PC-3 (cell line): ENCODE data around the gene CYBC1. TPM values are rescaled to one million over a fixed set of nuclear protein-coding genes. Genes with fewer than 3 reads are reported as not detected.

Experiments used
- ATAC-seq: fragments of 200-7000 bp; cut with Tn5 transposase; 2 replicates; pipeline ENCODE4 v1.9.1; 2020; ENCODE audit warnings: mild to moderate bottlenecking, moderate library complexity
- BruUV-seq: library from RNA; stranded (reverse); fragments of 400-500 nt; replicated peaks from 2 replicates; lab custom pipeline; 2021; lab: Mats Ljungman, UMichigan
- CTCF ChIA-PET: fragments of 300-600 bp; sonication (Branson Sonifier 250); formaldehyde crosslinking; loops from one replicate; lab custom pipeline; 2022; ENCODE audit warnings: antibody characterized with exemption; lab: Charles Lee
- POLR2A ChIA-PET: fragments of 300-600 bp; sonication (Branson Sonifier 250); formaldehyde crosslinking; loops from one replicate; lab custom pipeline; 2022; ENCODE audit warnings: antibody characterized with exemption; ENCODE audit not compliant: unreplicated experiment; lab: Charles Lee
- DNase-seq: peaks from one replicate; pipeline ENCODE4 v3.0.0-alpha.2; 2015
- H2AFZ ChIP-seq: fragments of 300-600 bp; sonication (generic); 2 replicates; pipeline ENCODE4 v1.6.0; 2016; ENCODE audit warnings: antibody characterized with exemption, low read length
- H3F3A ChIP-seq: fragments of 300-600 bp; sonication (generic); one replicate; pipeline ENCODE4 v1.6.0; 2017; ENCODE audit warnings: antibody characterized with exemption, low read length, control low read depth, mild to moderate bottlenecking; ENCODE audit not compliant: unreplicated experiment
- H3K27ac ChIP-seq: fragments of 300-600 bp; sonication (generic); 2 replicates; pipeline ENCODE4 v1.5.1; 2016; ENCODE audit warnings: mild to moderate bottlenecking, low read length
- H3K27me3 ChIP-seq: fragments of 300-600 bp; sonication (generic); 2 replicates; pipeline ENCODE4 v1.6.1; 2016; ENCODE audit warnings: low read length, mixed read lengths
- H3K36me3 ChIP-seq: fragments of 300-600 bp; sonication (generic); 2 replicates; pipeline ENCODE4 v1.6.1; 2016; ENCODE audit warnings: low read depth, mixed run types, low read length, mixed read lengths
- H3K4me1 ChIP-seq: fragments of 300-600 bp; sonication (generic); 2 replicates; pipeline ENCODE4 v1.5.1; 2016; ENCODE audit warnings: low read length; ENCODE audit not compliant: insufficient read depth
- H3K4me2 ChIP-seq: fragments of 300-600 bp; sonication (generic); 2 replicates; pipeline ENCODE4 v1.6.0; 2016; ENCODE audit warnings: low read length
- H3K4me3 ChIP-seq: fragments of 300-600 bp; sonication (generic); 2 replicates; pipeline ENCODE4 v1.5.1; 2016; ENCODE audit warnings: mild to moderate bottlenecking, low read length, mixed read lengths
- H3K79me2 ChIP-seq: fragments of 300-600 bp; sonication (generic); 2 replicates; pipeline ENCODE4 v1.6.1; 2017; ENCODE audit warnings: low read length, mixed read lengths
- H3K9ac ChIP-seq: fragments of 300-600 bp; sonication (generic); 2 replicates; pipeline ENCODE4 v1.6.0; 2016; ENCODE audit warnings: mild to moderate bottlenecking, low read length
- H3K9me2 ChIP-seq: fragments of 300-600 bp; sonication (generic); replicated peaks from 2 replicates; pipeline ENCODE4 v1.6.1; 2016; ENCODE audit warnings: mixed run types, low read length, mixed read lengths
- H3K9me3 ChIP-seq: fragments of 300-600 bp; sonication (generic); 2 replicates; pipeline ENCODE4 v1.6.1; 2016; ENCODE audit warnings: low read length, mixed read lengths
- H4K20me1 ChIP-seq: fragments of 300-600 bp; sonication (generic); 2 replicates; pipeline ENCODE4 v1.6.1; 2016; ENCODE audit warnings: low read length, mixed read lengths
- CTCF ChIP-seq: fragments of 300-600 bp; sonication (generic); conservative IDR thresholded peaks from 2 replicates; pipeline ENCODE4 v1.5.1; 2017; ENCODE audit warnings: antibody characterized with exemption, low read depth, mild to moderate bottlenecking, low read length
- EZH2 ChIP-seq: fragments of 300-600 bp; sonication (generic); IDR thresholded peaks from one replicate; pipeline ENCODE4 v1.6.1; 2017; ENCODE audit warnings: antibody characterized with exemption, mild to moderate bottlenecking, low read length; ENCODE audit not compliant: unreplicated experiment
- EZH2phosphoT487 ChIP-seq: fragments of 300-600 bp; sonication (generic); IDR thresholded peaks from 2 replicates; pipeline ENCODE4 v1.6.1; 2018; ENCODE audit warnings: mild to moderate bottlenecking, antibody characterized with exemption, low read length, borderline replicate concordance
- intact Hi-C: fragments of 100-400 bp; cut with micrococcal nuclease; formaldehyde crosslinking; loops from 2 replicates; pipeline ENCODE4 v1.9.0; 2023
- total RNA-seq: library from RNA; depleted of rRNA; stranded (reverse); fragments of >200 nt; gene quantifications from 2 replicates; pipeline ENCODE4 v1.2.3, GENCODE V29; 2014

Gene CYBC1
- total RNA-seq, 1 experiment from 2014 or later = 77.2 TPM

DNA sequence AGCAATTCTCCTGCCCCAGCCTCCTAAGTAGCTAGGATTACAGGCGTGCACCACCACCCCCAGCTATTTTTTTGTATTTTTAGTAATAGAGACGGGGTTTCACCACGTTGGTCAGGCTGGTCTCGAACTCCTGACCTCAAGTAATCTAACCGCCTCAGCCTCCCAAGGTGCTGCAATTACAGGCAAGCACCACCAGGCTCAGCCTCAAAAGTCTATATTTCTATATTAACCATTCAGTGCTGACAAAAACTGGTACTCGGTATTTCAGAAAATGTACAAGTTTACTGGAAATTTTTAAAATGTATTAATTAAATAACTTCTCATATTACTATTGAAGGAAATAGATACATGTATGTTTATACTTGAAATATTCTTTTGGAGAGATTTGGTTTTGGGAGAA, 33.8 kb downstream of the CYBC1 start:
- ChIA-PET CTCF (no interaction called here), POLR2A (no interaction called here)
- Histone ChIP-seq H3K27me3 (no peaks in the 10 kb centered on the region), H3K4me1 (peaks cover 11% of the 10 kb centered on the region), H3K36me3 (no peaks in the 10 kb centered on the region), H3F3A (no peaks in the 10 kb centered on the region), H3K9ac (no peak overlapping the region), H3K4me2 (no peak overlapping the region), H3K4me3 (no peak overlapping the region), H4K20me1 (peaks cover 20% of the 10 kb centered on the region; the same call in 1 of the 2 replicates), H3K27ac (no peak overlapping the region), H2AFZ (no peak overlapping the region), H3K9me3 (no peaks in the 10 kb centered on the region), H3K79me2 (peaks cover 14% of the 10 kb centered on the region), H3K9me2 (no peaks in the 10 kb centered on the region)
- no TSS peak for BruUV-seq
- ATAC-seq (no peak), DNase-seq (peak; percentile 23)
- no peak for TF ChIP-seq CTCF
- no peak for TF ChIP-seq EZH2
- TF ChIP-seq EZH2phosphoT487 = no peak
- intact Hi-C loops = loop anchor here (10.0 kb wide), 1 partner anchor 78 kb away; no protein-coding TSS in a partner anchor

- ATAC-seq (no peak), DNase-seq (no peak)
- Histone ChIP-seq H3K4me1 (peaks cover 11% of the 10 kb centered on the region), H3K9ac (no peak overlapping the region), H3K9me3 (no peaks in the 10 kb centered on the region), H3K27me3 (no peaks in the 10 kb centered on the region), H3K27ac (no peak overlapping the region), H4K20me1 (peaks cover 20% of the 10 kb centered on the region; the same call in 1 of the 2 replicates), H3K4me3 (no peak overlapping the region), H3K9me2 (no peaks in the 10 kb centered on the region), H3F3A (no peaks in the 10 kb centered on the region), H3K79me2 (peaks cover 19% of the 10 kb centered on the region), H2AFZ (no peak overlapping the region), H3K36me3 (no peaks in the 10 kb centered on the region), H3K4me2 (no peak overlapping the region)
- ChIA-PET POLR2A (no interaction called here), CTCF (no interaction called here)
- no TSS peak for BruUV-seq
- intact Hi-C loops = loop anchor here (10.0 kb wide), 1 partner anchor 79 kb away; no protein-coding TSS in a partner anchor
- no peak for TF ChIP-seq EZH2
- no peak for TF ChIP-seq CTCF
- TF ChIP-seq EZH2phosphoT487 = no peak
These were observed 34.3 kb downstream of the CYBC1 start for GRCh38 chr17:82416264-82416663.

DNA sequence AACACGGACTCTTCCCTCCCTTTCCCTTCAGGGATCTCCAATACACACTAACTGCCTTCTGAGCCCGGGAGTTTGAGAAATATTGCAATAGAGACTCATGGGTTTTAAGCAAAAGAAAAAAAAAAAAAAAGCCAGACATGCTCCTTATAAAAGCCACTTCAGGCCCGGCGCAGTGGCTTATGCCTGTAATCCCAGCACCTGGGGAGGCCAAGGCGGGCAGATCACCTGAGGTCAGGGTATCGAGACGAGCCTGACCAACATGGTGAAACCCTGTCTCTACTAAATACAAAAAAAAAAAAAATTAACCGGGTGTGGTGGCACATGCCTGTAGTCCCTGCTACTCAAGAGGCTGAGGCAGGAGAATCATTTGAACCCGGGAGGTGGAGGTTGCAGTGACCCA, 34.8 kb downstream of the CYBC1 start:
- ChIA-PET POLR2A (no interaction called here), CTCF (no interaction called here)
- Histone ChIP-seq H3K9ac (no peak overlapping the region), H3K9me2 (no peaks in the 10 kb centered on the region), H3K4me1 (peaks cover 11% of the 10 kb centered on the region), H3K4me2 (no peak overlapping the region), H3K4me3 (no peak overlapping the region), H3K27me3 (no peaks in the 10 kb centered on the region), H3K27ac (no peak overlapping the region), H2AFZ (no peak overlapping the region), H3K79me2 (peaks cover 19% of the 10 kb centered on the region), H3K9me3 (no peaks in the 10 kb centered on the region), H4K20me1 (peaks cover 20% of the 10 kb centered on the region; the same call in 1 of the 2 replicates), H3F3A (no peaks in the 10 kb centered on the region), H3K36me3 (no peaks in the 10 kb centered on the region)
- intact Hi-C loops = loop anchor here (10.0 kb wide), 1 partner anchor 79 kb away; no protein-coding TSS in a partner anchor
- no TSS peak for BruUV-seq
- no peak for DNase-seq
- TF ChIP-seq CTCF = no peak
- no peak for TF ChIP-seq EZH2
- no peak for TF ChIP-seq EZH2phosphoT487
- no peak for ATAC-seq
